ENCODE results near the gene LRCH1.
"Not testable (repeated sequence)": the region's sequence is repeated elsewhere in the genome, so short reads cannot be mapped to it uniquely, and the experiment has no call there.

Gene LRCH1

DNA sequence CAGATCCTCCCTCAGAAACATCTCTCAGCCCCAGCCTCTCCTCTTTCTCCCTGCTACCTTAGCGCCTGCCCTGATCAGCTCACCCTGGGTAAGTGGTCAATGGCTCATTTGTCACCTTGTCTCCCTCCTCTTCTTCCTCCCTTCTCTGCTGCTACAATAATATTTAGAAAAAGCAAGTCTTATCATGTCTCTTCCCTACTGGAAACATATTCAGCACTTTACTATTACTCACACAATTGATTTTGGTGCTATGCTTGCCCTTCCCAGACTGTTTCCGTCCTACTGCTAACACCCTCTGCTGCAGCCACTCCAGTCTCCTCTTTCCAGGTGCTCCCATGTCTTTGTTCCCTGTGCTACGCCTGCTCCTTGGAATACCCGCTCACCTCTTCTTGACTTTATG, 208.2 kb downstream of the LRCH1 start:
- no peak for DNase-seq

DNA sequence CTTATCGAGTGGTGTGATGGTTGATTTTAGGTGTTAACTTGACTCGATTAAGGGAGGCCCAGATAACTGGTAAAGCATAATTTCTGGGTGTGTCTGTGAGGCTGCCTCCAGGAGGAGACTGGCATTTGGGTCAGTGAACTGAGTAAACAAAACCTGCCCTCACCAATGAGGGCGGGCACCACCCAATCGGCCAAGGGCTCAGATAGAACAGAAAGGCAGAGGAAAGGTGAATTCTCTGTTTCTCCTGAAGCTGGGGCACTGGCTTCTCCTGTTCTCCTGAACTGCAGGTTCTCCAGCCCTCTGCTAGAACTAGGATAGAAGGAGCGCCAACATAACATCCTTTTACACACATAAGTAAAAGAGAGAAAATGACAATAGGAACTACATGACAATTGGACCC, 208.9 kb downstream of the LRCH1 start:
- no peak for DNase-seq

DNA sequence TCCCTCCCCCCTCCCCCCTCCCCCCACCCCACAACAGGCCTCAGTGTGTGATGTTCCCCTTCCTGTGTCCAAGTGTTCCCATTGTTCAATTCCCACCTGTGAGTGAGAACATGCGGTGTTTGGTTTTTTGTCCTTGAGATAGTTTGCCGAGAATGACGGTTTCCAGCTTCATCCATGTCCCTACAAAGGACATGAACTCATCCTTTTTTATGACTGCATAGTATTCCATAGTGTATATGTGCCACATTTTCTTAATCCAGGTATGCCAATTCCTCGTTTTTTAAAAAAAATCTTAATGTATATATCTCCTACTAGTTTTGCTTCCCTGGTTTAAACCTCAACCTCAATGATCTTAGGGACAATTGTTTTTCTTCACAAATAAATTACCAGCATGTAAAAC, 217.0 kb downstream of the LRCH1 start:
- not testable (repeated sequence) for DNase-seq

DNA sequence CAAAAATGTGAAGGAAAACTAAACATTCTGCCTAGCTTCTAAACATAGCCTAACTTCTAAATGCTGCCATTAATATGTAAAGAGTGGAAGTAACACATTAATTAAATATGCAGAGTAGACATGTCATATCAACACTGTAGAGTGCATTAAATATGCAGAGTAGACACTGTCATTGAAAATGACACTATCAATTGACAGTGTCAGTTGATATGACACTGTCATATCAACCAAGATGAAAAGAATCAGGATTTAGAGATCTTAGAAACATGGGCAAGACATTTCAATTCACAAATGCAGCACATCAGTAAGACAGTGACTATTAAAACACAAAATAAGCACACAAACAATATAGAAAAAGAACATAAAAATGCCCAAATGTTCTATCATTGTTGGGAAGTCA, 218.7 kb downstream of the LRCH1 start:
- DNase-seq = no peak

DNA sequence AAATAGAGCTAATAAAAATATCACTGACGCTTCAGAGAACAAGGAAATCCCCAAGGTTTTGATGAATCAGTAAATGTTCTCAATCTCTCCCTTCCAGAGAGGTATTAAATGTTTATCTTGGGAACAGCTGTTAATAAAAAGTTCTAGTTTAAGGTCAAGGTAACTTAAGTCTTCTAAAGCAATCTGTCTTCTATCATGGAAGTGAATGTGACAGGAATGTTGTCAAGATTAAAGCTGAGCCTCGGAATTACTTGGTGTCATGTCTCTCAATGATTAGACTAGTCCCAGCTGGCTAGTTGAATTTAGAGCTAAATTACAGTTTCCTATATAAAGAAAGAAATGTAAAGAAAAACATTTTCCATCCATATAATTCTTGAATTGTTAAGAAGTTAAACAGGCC, 220.6 kb downstream of the LRCH1 start:
- DNase-seq = no peak

DNA sequence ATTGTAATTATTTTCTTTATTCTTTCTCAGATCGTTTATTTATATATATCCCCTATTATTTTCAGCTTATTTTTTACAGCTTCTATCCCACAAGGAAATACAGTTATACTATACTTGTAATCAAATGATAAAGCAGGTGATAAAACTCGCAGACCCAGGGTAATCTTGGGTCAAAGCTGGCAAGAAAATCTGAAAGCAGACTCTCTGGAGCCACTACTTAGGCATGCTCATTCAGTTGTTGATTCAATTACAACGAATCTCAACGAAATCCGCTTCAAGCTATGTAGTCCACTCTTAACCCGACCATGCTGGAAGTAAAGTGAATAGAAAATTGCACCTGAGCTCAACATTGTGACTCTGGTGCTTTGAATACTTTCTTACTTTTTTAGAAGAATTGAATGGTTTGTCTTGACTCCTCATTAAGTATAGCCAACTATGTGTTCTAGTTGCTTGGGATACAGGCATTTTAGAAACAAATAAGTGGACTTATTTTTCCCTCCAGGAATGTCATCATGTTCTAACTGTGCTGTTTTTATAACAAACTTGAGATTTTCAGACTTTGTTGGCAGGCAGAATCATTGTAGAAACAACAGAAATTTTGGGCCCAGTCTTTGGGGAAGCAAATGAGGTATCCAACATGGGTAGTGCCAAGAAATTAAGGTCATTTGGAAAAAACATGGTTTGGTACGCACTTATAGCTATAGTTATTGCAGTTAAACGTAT, 222.6 kb downstream of the LRCH1 start:
- DNase-seq = no peak

DNA sequence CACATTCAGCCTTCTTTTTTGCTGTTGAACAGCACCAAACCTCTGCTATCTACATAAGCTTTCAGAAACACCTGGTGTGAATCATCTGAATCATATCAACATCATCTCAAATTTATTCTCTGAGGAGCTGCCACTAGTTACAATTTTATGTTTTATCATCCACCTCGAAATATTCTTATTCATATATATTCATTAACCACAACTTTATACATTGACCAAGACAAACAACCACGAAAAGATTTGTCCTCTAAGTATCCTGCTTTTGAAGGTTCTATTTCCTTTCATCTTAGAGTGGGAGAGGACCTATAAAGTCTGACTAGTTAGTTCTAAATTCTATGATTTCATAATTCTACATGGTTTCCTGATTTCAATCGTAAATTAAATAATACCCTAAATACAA, 225.1 kb downstream of the LRCH1 start:
- DNase-seq = no peak

DNA sequence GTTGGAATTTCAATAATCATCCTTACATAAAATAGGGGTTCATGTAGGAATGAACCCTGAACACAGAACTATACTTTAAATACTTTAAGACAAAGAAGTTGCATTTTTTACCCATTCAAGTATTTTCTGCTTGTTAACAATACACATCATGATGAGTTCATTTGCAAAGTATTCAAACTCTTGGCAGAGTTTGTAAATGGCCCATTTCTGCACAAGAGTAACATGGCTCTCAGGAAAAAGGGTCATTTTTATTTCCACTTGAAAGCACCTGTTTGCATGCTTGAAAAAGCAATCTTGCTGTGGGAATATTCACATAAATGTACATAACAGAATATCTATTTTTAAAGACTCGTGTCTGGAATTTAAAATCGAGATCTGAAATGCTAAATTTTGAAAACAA, 225.9 kb downstream of the LRCH1 start:
- DNase-seq = no peak

DNA sequence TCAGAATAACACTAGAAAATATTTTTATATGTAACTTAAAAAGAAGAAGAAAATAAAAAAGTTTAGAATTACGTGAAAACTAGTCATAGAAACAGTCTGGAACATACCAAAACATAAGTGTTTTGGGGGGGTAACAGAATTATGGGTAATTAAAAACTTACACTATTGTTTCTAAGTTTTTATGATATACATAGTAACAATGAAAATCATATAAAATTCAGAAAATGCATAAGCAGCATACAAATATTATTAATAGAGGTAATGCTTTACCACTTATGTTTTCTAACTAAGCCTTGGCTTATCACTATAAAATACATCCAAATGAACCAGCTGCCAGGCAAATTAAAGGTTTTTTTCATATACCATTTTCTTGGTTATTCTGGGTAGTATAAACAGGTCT, 229.1 kb downstream of the LRCH1 start:
- DNase-seq = no peak

DNA sequence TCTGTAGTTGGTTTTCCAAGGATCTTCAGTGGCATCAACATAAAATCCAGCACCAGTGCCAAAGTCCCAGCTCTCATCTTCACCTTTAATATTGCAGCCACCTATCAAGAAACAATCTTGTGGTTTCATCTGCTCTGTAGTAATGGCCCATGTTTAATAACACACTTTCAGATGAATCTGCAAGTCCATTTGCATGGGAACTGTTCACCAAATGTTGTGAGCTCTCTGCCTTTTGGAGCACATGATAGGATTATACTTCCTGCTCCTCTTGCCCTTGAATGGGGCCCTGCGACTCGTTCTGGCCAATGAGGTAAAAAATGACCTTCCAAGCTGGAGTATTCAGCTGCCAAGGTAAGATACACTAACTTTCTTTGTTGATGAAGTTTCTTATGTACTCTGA, 229.7 kb downstream of the LRCH1 start:
- no peak for DNase-seq

DNA sequence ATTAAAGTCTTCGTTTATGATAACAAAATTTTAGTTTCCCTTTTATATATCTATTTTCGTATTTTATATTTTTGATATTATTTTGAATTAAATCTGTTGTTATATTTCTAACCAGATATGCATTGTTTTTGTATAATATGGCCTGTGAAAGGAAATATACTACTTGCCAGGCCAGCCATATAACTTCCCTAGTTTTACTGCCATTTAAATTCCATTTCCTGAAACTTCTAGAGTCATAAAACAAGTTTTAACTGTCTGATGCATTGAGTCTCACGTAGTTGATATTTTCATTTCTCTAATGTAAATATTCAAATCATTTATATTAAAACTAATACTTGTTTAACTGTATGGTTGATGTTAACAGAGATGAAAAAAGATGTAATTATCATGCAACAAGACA, 230.5 kb downstream of the LRCH1 start:
- DNase-seq = no peak

DNA sequence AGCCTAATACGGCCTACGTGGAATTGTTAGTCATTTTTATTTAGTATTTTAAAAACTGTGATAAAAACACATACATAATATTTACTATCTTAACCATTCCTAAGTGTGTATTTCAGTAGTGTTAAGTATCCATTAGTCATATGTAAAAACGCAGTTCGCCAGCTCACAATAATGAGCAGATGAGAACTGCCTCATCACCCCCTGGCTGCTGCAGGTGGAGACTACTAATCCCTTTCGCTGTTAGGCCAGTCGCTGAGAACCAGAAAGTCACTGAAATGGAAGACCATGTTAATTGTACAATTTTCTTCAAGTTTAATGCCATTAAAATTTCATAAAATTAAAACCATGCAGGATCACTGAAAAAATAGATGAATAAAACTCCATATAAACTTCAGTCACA, 242.4 kb downstream of the LRCH1 start:
- no peak for DNase-seq

DNA sequence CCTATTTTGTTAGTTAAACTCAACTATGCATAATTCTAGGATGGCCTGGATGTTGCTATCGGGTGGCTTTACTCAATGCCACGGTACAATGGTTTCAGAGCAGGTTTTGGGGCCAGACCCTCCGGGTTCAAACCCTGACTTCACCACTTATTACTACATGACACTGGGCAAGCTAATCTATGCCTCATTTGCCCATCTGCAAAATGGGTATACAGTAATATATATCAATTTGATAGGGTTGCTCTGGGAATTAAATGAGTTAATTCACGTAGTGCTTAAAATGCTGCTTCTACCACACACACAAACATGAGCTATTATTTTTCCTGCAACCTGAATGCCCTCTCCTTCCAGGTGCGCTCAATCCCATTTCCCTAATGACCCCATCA, 243.2 kb downstream of the LRCH1 start:
- DNase-seq = no peak

DNA sequence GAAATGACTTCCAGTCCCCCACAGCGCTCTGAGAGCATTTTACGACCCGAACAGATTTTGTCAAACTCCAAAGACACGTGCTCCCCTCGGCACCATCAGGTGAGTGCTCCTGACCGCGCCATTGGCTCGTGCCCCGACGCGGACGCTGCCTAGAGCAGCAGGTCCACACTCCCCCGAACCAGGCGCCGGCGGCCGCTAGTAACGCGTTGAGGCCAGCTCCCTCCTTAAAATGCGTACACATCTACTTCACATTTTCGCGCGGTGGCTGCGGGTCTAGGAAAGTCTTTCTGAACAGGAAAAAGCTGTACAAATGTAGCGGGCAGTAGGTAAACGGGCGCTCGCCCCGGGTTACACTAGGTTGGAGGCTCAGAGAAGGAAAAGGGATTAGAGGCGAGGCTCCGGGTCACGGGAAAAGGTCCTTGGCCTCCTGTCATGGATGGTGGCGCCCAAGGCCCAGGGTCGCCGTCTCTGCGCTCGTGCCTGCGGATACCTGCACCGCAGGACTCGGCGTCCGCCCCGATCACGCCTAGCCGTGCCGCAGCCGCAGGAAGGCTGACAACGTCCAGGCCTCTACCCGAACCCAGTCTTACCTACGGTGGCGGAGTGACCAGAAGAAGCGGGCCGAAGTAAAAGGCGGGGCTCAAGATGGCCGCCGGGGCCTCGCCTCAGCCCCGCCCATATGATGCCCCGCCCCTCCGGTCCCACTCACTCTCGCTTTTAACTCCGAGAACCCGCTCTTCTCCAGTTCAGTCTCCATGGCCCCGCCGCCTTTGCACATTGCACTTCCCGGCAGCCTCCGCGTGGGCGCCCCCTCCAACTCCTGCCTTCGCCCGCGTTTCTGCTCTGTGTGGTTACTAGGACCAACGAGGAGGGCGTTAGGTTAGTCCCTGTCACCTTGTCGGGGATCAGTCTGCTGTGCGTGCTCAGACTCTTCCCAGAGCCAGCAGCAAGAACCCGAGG, 243.8 kb downstream of the LRCH1 start, which contains the start of gene ESD:
Gene ESD (minus strand): TSS at position 647 of the 960 bp plus-strand sequence. CDS start 5,748 bp downstream, outside the sequence.
- DNase-seq = peak; percentile 82 to 93

DNA sequence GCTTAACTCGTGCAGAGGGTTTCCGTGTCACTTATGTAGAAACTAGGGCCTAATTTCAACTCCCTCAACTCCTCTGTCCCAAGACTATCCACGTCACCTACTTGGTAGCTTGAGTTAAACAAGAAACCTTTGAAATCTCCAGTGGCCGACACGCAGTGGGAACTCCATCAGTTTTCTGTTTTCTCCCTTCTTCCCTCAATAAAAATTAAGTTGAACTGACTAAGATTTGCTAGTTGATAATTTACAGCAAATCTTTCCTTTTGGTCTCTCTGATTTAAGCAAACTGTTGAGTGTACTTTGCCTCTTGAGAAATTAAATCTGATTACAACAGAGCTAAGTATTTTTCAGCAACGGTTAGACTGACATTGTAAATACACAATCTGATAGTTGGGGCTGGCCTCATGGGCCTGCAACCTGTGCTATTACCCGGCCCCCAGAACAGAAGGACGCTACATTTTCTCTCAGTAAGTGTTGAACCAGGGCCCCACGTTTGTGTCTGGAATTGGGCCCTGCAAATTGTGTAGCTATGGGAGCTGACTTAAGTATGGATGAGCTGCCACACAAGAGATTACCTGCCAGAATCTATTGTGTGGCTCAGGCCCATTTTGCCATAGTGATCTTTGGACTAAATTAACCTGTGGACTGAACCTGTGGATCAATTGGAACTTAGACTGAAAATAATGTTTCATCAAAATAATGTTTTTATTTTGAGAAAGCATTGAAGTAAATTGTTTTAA, 244.7 kb downstream of the LRCH1 start:
- DNase-seq = no peak

DNA sequence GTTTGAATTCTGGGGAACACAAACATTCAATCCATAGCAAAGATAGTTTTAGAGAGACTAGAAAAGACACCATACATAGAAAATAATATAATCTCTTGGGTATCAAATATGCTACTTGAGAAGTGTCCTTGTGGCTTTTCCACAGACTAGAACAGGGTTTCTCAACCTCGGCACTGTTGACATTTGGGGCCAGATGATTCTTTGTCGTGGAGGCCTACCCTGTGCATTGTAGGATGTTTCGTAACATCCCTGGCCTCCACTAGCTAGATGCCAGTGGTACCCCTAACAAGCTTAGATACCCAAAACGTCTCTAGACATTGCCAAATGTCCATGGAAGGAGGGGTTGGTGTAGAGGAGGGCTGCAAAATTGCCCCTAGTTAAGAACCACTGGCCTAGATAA, 246.2 kb downstream of the LRCH1 start:
- DNase-seq = no peak

DNA sequence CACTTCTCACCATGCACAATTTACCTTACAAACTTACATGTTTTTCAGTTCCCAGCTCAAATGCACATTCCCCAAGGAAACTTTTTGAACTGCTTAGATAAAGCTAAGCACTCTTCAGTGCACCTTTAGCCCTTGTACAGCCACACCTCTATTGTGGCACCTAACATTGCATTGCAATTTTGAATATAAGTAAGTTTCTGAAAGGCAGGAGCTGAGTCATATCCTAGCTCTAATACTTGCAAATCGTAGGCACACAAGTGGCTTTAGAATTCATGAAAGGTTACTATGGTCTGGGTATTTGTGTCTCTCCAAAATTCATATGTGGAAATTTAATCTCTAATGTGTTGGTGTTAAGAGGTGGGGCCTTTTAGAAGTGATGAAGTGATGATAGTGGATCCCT, 248.9 kb downstream of the LRCH1 start:
- DNase-seq = no peak

Measured in SW 1271 (cell line).